HCT116 (cell line): ENCODE measurements around the gene GEMIN4.

Experiments used
- CTCF ChIP-seq, 3 experiments: fragments of 200-600 bp in 1 of 3; sonication (generic) in 1 of 3; IDR thresholded peaks in 2 of 3; conservative IDR thresholded peaks in 1 of 3; 2 replicates each; pipeline ENCODE4 v1.5.1; 2012 to 2017; ENCODE audit warnings: low read depth in 2 of 3, low read length in 2 of 3, antibody characterized with exemption in 1 of 3, borderline replicate concordance in 1 of 3, control low read depth in 1 of 3, mild to moderate bottlenecking in 1 of 3, mixed read lengths in 1 of 3, mixed run types in 1 of 3, moderate library complexity in 1 of 3; ENCODE audit not compliant: insufficient read depth in 1 of 3
- ELF1 ChIP-seq: IDR thresholded peaks from 2 replicates; pipeline ENCODE4 v1.6.1; 2012; ENCODE audit warnings: low read depth, borderline replicate concordance
- EZH2 ChIP-seq: fragments of 200-600 bp; sonication (generic); IDR thresholded peaks from 2 replicates; pipeline ENCODE4 v1.6.1; 2017; ENCODE audit warnings: antibody characterized with exemption, mixed run types
- EZH2phosphoT487 ChIP-seq: fragments of 200-600 bp; IDR thresholded peaks from 2 replicates; pipeline ENCODE4 v1.6.1; 2018; ENCODE audit warnings: antibody characterized with exemption, borderline replicate concordance
- JUND ChIP-seq: IDR thresholded peaks from 2 replicates; pipeline ENCODE4 v1.6.1; 2012
- MAX ChIP-seq: IDR thresholded peaks from 2 replicates; pipeline ENCODE4 v1.6.1; 2012
- POLR2A ChIP-seq: IDR thresholded peaks from 2 replicates; pipeline ENCODE4 v1.7.0; 2011; ENCODE audit warnings: borderline replicate concordance; ENCODE audit not compliant: insufficient read depth, insufficient read length; ENCODE audit errors: extremely low read depth
- POLR2AphosphoS5 ChIP-seq: IDR thresholded peaks from 2 replicates; pipeline ENCODE4 v1.6.1; 2011; ENCODE audit warnings: mild to moderate bottlenecking, low read depth, low read length, moderate library complexity
- REST ChIP-seq: IDR thresholded peaks from 2 replicates; pipeline ENCODE4 v1.6.1; 2012; ENCODE audit warnings: low read depth
- SIN3A ChIP-seq: IDR thresholded peaks from 2 replicates; pipeline ENCODE4 v1.6.1; 2012; ENCODE audit warnings: low read depth
- ZBTB33 ChIP-seq: IDR thresholded peaks from 2 replicates; pipeline ENCODE4 v1.6.1; 2011; ENCODE audit warnings: mild to moderate bottlenecking, low read length, moderate library complexity; ENCODE audit not compliant: insufficient replicate concordance; ENCODE audit errors: extremely low read depth
- ZNF274 ChIP-seq: fragments of 200-500 bp; sonication (Bioruptor generic); IDR thresholded peaks from 2 replicates; pipeline ENCODE4 v1.6.1; 2014; ENCODE audit warnings: mild to moderate bottlenecking, low read depth, low read length, inconsistent platforms

- no peak for TF ChIP-seq POLR2A
- no peak for TF ChIP-seq POLR2AphosphoS5
- TF ChIP-seq EZH2, result no peak
- TF ChIP-seq MAX, result no peak
- TF ChIP-seq ELF1, result no peak
- no peak for TF ChIP-seq ZBTB33
- TF ChIP-seq CTCF (IDR thresholded peaks at IDR 0.05 in 2 of 3, conservative IDR thresholded peaks at IDR 0.05 in 1 of 3; ENCODE audit: borderline replicate concordance in 1 of 3, insufficient read depth in 1 of 3, low read depth in 2 of 3, low read length in 2 of 3), result no peak
- TF ChIP-seq REST, result no peak
- TF ChIP-seq EZH2phosphoT487, result no peak
- no peak for TF ChIP-seq JUND
- TF ChIP-seq ZNF274, result no peak
- no peak for TF ChIP-seq SIN3A
Observed at GRCh38 chr17:705011-705410, 47.1 kb downstream of the GEMIN4 start.
